Stimulated activated naive B cell treated with anti-CD40 and anti-IgM and Interleukin-4, amounts not matched to agents 10 μg/mL and 1 μg/mL and 100 μg/mL, for 72 hours (primary cell): ENCODE results near the gene COL5A2.

ENCODE experiments used
- ATAC-seq, 2 donors: fragments of 150-1000 bp; cut with Tn5 transposase; replicated peaks; 2 replicates each; pipeline ENCODE4 v1.10.0; 2021; ENCODE audit warnings: moderate library complexity in 1 of 2
- DNase-seq: peaks from one replicate; pipeline ENCODE4 v3.0.0; 2021
- H3K27ac Mint-ChIP-seq: one replicate; pipeline ENCODE4 v1.8.0; 2022; ENCODE audit warnings: mild to moderate bottlenecking, mixed read lengths
- H3K27me3 Mint-ChIP-seq, 2 donors: one replicate each; pipeline ENCODE4 v1.8.0; 2022; ENCODE audit warnings: mixed read lengths in 2 of 2
- H3K36me3 Mint-ChIP-seq, 2 donors: one replicate each; pipeline ENCODE4 v1.8.0; 2022; ENCODE audit warnings: mixed read lengths in 2 of 2, mild to moderate bottlenecking in 1 of 2
- H3K4me1 Mint-ChIP-seq, 2 donors: one replicate each; pipeline ENCODE4 v1.8.0; 2022; ENCODE audit warnings: mixed read lengths in 2 of 2, mild to moderate bottlenecking in 1 of 2
- H3K4me3 Mint-ChIP-seq, 2 donors: one replicate each; pipeline ENCODE4 v1.8.0; 2022; ENCODE audit warnings: mild to moderate bottlenecking in 2 of 2, mixed read lengths in 2 of 2, moderate library complexity in 1 of 2
- H3K9me3 Mint-ChIP-seq, 2 donors: one replicate each; pipeline ENCODE4 v1.8.0; 2022; ENCODE audit warnings: mixed read lengths in 2 of 2, mild to moderate bottlenecking in 1 of 2

COL5A2 gene

GRCh38 chr2:189083606-189084005, 96.0 kb downstream of the COL5A2 start:
- no peaks in the 10 kb centered on the region for H3K27me3 Mint-ChIP-seq
- ATAC-seq = no peak
- H3K36me3 Mint-ChIP-seq = no peaks in the 10 kb centered on the region
- H3K4me3 Mint-ChIP-seq = no peak overlapping the region
- H3K27ac Mint-ChIP-seq = no peak overlapping the region
- DNase-seq = no peak
- no peaks in the 10 kb centered on the region for H3K9me3 Mint-ChIP-seq
- H3K4me1 Mint-ChIP-seq = no peaks in the 10 kb centered on the region

DNA sequence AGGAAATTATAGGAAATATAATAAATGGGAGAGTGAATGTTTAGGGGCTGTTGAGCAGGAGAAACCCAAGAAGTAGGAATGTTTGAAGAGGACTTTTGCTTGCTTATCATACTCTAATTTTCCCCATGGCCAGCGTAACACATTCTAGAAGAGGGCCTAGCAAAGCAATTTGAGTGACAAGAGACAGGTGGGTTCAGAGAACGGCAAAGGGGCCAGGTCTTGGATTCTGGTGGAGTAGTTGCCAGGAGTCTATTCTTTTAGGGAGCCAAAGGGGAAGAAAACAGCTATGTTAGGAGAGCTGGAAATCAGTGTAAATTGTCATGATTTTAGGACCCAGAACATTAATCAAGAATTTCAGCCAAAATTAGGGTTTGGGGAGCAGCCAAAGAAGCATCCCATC, 96.5 kb downstream of the COL5A2 start:
- H3K36me3 Mint-ChIP-seq = no peaks in the 10 kb centered on the region
- no peaks in the 10 kb centered on the region for H3K9me3 Mint-ChIP-seq
- H3K4me1 Mint-ChIP-seq = no peaks in the 10 kb centered on the region
- no peaks in the 10 kb centered on the region for H3K27me3 Mint-ChIP-seq
- H3K27ac Mint-ChIP-seq = no peak overlapping the region
- no peak for DNase-seq
- H3K4me3 Mint-ChIP-seq = no peak overlapping the region
- no peak for ATAC-seq

GRCh38 chr2:189082376-189082975, 97.1 kb downstream of the COL5A2 start:
- H3K36me3 Mint-ChIP-seq = no peaks in the 10 kb centered on the region
- DNase-seq (no peak), ATAC-seq (no peak)
- no peaks in the 10 kb centered on the region for H3K9me3 Mint-ChIP-seq
- H3K4me3 Mint-ChIP-seq = no peak overlapping the region
- no peaks in the 10 kb centered on the region for H3K4me1 Mint-ChIP-seq
- no peak overlapping the region for H3K27ac Mint-ChIP-seq
- no peaks in the 10 kb centered on the region for H3K27me3 Mint-ChIP-seq

GRCh38 chr2:189076572-189076971, 103.0 kb downstream of the COL5A2 start:
- Mint-ChIP-seq H3K4me1 (peaks cover 2 to 5% of the 10 kb centered on the region in 2 donors), H3K9me3 (no peaks in the 10 kb centered on the region), H3K36me3 (no peaks in the 10 kb centered on the region), H3K27me3 (no peaks in the 10 kb centered on the region), H3K27ac (no peak overlapping the region), H3K4me3 (no peak overlapping the region)
- DNase-seq (no peak), ATAC-seq (no peak)

DNA sequence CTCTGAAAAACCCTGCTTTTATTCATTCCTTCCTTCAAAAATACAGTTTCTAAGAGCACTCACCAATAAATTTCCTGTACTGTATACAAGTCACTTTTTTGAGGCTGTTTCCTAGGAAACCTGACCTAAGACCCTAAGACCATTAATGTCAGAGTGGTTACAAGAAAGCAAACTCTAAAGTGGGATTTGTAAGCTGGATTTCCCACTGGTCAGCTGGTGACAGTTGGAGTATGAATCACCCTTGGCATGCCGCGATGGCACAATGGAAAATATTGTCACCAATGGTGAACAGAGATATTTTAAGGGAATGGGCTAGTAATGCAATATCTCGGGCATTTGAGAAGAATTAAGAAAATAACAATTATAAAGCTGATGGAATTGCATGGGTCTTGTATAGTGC, 103.4 kb downstream of the COL5A2 start:
- H3K9me3 Mint-ChIP-seq = no peaks in the 10 kb centered on the region
- peaks cover 2 to 5% of the 10 kb centered on the region in 2 donors for H3K4me1 Mint-ChIP-seq
- no peak overlapping the region for H3K4me3 Mint-ChIP-seq
- ATAC-seq = no peak
- H3K27me3 Mint-ChIP-seq = no peaks in the 10 kb centered on the region
- H3K27ac Mint-ChIP-seq = no peak overlapping the region
- no peaks in the 10 kb centered on the region for H3K36me3 Mint-ChIP-seq
- no peak for DNase-seq

- Mint-ChIP-seq H3K27me3 (no peaks in the 10 kb centered on the region), H3K4me3 (no peak overlapping the region), H3K9me3 (no peaks in the 10 kb centered on the region), H3K4me1 (peaks cover 2 to 5% of the 10 kb centered on the region in 2 donors), H3K27ac (no peak overlapping the region), H3K36me3 (no peaks in the 10 kb centered on the region)
- ATAC-seq (peak; percentile 69 to 84), DNase-seq (no peak)
These were observed 105.1 kb downstream of the COL5A2 start for GRCh38 chr2:189074506-189074905.

DNA sequence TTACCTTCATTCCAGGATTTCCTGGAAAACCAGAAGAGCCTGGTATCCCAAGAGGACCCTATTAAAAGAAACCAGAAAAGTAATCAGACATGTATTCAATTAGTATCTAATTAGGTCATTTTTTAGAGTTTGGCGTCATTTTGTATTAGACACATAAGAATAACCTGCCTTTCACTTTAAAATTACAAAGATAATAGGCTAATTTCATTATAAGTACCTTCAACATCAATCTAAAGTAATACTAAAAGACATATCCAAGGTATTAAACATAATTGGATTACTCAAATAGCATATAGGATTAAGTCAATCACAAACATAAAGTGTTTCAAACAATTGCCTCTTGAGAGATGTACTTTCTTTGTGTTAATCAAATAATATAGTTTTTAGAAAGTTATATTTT, 107.5 kb downstream of the COL5A2 start:
- Mint-ChIP-seq H3K36me3 (no peaks in the 10 kb centered on the region), H3K9me3 (no peaks in the 10 kb centered on the region), H3K4me1 (peaks cover 2 to 5% of the 10 kb centered on the region in 2 donors), H3K4me3 (no peak overlapping the region), H3K27ac (no peak overlapping the region), H3K27me3 (no peaks in the 10 kb centered on the region)
- DNase-seq (no peak), ATAC-seq (no peak)

DNA sequence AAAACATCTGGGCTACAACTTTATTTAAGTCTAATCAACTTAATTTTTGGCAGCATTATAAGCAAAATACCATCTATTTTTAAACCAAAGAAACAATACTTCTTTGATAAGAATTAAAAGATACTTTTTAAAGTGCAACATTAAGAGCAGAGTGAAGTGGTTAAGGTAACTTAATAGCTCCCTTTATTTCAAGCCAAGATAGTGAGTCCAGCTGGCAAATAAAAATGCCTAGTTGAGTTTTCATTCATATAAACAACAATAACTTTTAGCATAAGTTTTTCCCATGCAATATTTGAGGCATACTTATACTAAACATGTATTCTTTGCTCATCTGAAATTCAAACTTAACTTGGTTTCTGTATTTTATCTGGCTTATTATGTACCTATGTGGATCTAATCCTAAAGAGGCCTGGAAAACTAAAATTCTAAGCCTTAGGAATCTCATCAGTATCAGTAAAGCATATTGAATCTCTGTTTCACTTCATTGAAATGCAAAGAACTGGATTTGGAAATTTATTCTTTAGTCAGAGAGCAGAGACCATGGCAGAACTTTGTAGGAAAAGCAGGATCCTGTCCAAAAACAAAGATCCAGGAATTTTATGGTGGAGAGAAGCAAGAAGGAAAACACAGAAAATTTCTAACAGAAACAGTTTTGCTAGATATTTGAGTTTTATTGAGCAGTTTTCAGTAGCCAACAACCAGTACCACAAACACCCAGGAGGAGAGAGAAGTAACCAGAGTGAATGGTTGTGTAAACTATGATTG, 109.5 kb downstream of the COL5A2 start:
- no peaks in the 10 kb centered on the region for H3K9me3 Mint-ChIP-seq
- H3K4me1 Mint-ChIP-seq = peaks cover 2 to 5% of the 10 kb centered on the region in 2 donors
- no peak overlapping the region for H3K4me3 Mint-ChIP-seq
- DNase-seq (no peak), ATAC-seq (no peak)
- H3K36me3 Mint-ChIP-seq = no peaks in the 10 kb centered on the region
- H3K27ac Mint-ChIP-seq = no peak overlapping the region
- H3K27me3 Mint-ChIP-seq = no peaks in the 10 kb centered on the region

DNA sequence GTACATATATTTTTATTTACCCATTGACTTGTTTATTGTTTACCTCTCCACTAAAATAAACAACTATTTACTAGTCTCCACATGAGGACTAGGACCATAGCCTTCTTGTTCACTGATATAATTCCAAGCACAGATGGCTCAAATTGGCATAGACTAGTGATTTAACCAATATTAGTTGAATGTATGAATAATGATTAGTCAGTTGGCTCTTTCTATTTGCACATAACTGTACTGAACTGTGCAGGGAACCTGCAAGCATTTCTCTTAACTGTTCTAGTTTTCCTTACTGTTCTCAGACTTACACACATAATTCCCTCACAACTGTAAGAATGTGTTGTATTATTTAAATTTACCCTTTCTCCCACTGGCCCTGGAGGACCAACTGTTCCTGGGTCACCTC, 113.5 kb downstream of the COL5A2 start:
- DNase-seq = no peak
- no peaks in the 10 kb centered on the region for H3K36me3 Mint-ChIP-seq
- H3K9me3 Mint-ChIP-seq = no peaks in the 10 kb centered on the region
- H3K4me3 Mint-ChIP-seq = no peak overlapping the region
- no peaks in the 10 kb centered on the region for H3K27me3 Mint-ChIP-seq
- no peak overlapping the region for H3K27ac Mint-ChIP-seq
- no peak for ATAC-seq
- H3K4me1 Mint-ChIP-seq = no peaks in the 10 kb centered on the region

DNA sequence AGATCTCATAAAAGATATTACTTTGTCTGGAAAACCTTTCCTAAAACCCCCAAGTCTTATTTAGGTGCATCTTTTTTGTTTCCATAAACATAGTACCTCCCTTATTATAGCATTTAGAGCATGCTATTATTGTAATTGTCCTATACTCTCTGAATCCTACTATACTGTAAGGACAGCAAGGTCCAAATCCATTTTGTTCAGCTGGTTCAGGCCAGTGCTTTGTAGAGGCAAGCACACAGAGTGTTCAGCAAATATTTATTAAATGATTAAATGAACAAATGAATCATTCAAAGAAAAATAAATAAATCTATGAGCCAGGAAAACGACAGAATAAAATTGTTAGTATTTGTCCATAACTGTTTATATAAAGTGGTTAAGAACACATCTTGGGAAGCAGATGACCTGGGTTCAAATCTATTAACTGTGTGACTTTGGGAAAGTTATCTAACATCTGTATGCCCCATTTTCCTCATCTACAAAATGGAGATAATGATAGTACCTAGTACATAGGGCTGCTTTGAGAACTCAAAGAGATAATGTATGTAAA, 119.4 kb downstream of the COL5A2 start:
- no peaks in the 10 kb centered on the region for H3K27me3 Mint-ChIP-seq
- no peaks in the 10 kb centered on the region for H3K9me3 Mint-ChIP-seq
- DNase-seq = no peak
- H3K4me3 Mint-ChIP-seq = no peak overlapping the region
- H3K27ac Mint-ChIP-seq = no peak overlapping the region
- H3K36me3 Mint-ChIP-seq = no peaks in the 10 kb centered on the region
- ATAC-seq = no peak
- no peaks in the 10 kb centered on the region for H3K4me1 Mint-ChIP-seq

- no peak for ATAC-seq
- H3K4me3 Mint-ChIP-seq = no peak overlapping the region
- no peak for DNase-seq
- no peaks in the 10 kb centered on the region for H3K4me1 Mint-ChIP-seq
- H3K9me3 Mint-ChIP-seq = no peaks in the 10 kb centered on the region
- no peak overlapping the region for H3K27ac Mint-ChIP-seq
- no peaks in the 10 kb centered on the region for H3K36me3 Mint-ChIP-seq
- no peaks in the 10 kb centered on the region for H3K27me3 Mint-ChIP-seq
These were observed 122.2 kb downstream of the COL5A2 start for GRCh38 chr2:189057316-189057715.

DNA sequence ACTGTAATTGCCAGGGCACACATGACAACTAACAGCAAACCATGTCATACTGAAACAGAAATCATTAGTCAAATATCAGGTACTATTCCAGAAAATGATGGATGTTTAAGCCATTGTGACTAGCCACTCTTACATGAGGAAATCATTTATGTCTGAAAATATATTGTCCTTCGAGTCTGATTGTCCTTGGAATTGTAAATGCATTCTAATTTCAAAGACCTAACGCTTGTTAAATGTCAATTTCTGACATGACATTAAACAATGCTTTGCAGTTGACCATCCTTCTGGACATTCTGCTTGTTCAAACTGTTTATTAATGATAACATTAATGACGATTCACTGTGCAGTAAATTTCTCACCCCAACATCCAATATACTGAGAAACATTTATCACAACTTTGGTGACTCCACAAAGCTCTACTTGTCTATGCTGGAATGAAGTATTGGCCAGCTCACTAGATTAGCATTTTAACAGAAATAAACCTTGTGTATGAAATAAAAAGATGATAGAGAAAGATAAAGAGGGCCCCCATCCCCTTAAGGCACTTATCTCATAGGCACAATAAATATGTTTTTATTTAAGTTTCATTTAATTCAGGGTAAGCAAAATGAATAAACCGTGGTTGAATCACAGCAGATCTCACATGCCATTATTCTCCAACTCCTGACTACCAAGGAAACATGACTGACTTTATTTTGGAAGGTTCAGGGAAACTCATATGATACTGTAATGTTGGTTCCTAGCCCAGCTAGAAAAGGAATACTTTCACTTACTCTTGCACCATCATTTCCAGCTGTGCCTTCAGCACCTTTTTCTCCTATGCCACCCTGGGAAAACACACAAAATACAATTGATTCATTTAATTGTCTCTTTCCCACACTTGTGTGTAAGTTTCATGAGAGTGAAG, 123.1 kb downstream of the COL5A2 start:
- Mint-ChIP-seq H3K4me1 (no peaks in the 10 kb centered on the region), H3K4me3 (no peak overlapping the region), H3K27ac (no peak overlapping the region), H3K36me3 (no peaks in the 10 kb centered on the region), H3K27me3 (no peaks in the 10 kb centered on the region), H3K9me3 (no peaks in the 10 kb centered on the region)
- ATAC-seq = no peak
- no peak for DNase-seq

GRCh38 chr2:189050165-189050712, 129.3 kb downstream of the COL5A2 start:
- Mint-ChIP-seq H3K4me1 (no peaks in the 10 kb centered on the region), H3K27me3 (no peaks in the 10 kb centered on the region), H3K27ac (no peak overlapping the region), H3K9me3 (no peaks in the 10 kb centered on the region), H3K36me3 (no peaks in the 10 kb centered on the region), H3K4me3 (no peak overlapping the region)
- DNase-seq (no peak), ATAC-seq (no peak)

DNA sequence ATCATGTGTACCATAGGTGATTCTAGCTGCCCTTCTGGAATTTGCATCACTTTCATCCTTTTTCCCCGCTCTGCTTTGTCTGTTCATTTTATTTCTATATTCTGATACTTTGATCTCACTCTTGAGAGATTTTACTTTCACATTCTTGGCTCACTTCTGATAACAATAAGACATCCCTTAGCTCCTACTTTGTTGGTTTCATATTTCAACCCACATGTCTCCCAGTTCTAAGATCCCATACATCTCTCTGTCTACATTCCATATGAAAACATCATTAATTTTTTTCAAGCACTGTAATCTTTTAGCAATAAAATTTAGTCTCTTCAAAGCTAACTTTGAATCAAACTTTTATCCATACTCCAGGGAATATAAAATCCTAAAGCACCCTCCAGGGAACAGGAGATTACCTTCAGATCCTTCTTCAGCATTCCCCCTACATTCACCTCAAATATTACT, 129.8 kb downstream of the COL5A2 start:
- Mint-ChIP-seq H3K27ac (no peak overlapping the region), H3K9me3 (no peaks in the 10 kb centered on the region), H3K4me3 (no peak overlapping the region), H3K4me1 (no peaks in the 10 kb centered on the region), H3K36me3 (no peaks in the 10 kb centered on the region), H3K27me3 (no peaks in the 10 kb centered on the region)
- DNase-seq = no peak
- ATAC-seq = no peak
